22Rv1 (cell line): ENCODE data around the gene TLNRD1.

Experiments used
- CTCF ChIP-seq: fragments of 450-650 bp; IDR thresholded peaks from 2 replicates; pipeline ENCODE4 v1.5.1; 2017; ENCODE audit warnings: mild to moderate bottlenecking
- ZFX ChIP-seq: fragments of 450-650 bp; IDR thresholded peaks from 2 replicates; pipeline ENCODE4 v1.6.1; 2017; ENCODE audit warnings: antibody characterized with exemption, borderline replicate concordance

DNA sequence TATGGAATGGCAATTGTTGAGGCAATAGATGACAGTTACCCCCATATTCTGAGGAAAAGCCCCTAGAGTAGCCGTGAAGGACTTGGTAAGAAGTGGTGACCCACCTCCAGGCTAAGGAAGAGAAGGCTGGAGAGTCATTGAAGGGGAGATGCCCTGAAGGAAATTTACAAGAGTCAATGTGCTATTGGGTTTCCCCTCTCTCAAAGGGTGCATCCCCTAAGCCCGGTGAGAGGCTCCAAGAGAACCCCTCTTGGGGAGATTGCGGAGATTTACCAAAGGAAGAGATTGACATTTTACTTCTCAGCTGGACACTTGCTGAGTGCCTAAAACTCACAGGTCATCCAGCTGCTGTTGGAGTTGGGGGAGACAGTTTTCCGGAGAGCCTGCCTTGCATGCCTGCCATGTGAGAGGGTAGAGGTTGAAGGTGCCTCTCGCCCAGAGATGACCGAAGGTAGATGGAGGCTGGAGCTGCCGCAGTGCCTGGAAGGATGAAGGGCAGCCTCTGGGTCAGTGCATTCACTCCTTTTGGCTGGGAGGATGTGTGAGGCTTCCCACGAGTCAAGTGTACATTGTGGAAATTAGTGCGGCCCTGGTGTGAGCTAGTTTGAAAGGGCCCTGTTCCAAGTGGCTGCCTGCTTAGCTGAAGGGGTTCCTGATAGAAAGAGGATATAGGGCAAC, 41.8 kb upstream of the TLNRD1 start:
- TF ChIP-seq CTCF (no peak), ZFX (no peak)
